RWPE2 (cell line): ENCODE results near the gene SRSF3.

Experiments
- ATAC-seq: fragments of 200-7000 bp; cut with Tn5 transposase; 3 replicates; pipeline ENCODE4 v1.9.1; 2021; ENCODE audit warnings: low read depth
- DNase-seq: peaks from one replicate; pipeline ENCODE4 v3.0.0-alpha.2; 2020; ENCODE audit warnings: low spot score
- H3K27ac ChIP-seq: fragments of 450-650 bp; 2 replicates; pipeline ENCODE4 v1.5.1; 2017; ENCODE audit warnings: mild to moderate bottlenecking; ENCODE audit not compliant: poor library complexity, severe bottlenecking
- H3K27me3 ChIP-seq: fragments of 250-450 bp; sonication (Bioruptor Pico); 2 replicates; pipeline ENCODE4 v1.5.1; 2021; ENCODE audit warnings: mild to moderate bottlenecking, moderate library complexity; ENCODE audit not compliant: insufficient read depth, poor library complexity, severe bottlenecking
- H3K36me3 ChIP-seq: fragments of 250-450 bp; sonication (Bioruptor Pico); 2 replicates; pipeline ENCODE4 v1.5.1; 2020; ENCODE audit warnings: low read depth, mild to moderate bottlenecking, moderate library complexity
- H3K4me1 ChIP-seq: fragments of 250-450 bp; sonication (Bioruptor Pico); 2 replicates; pipeline ENCODE4 v1.5.1; 2021; ENCODE audit warnings: mild to moderate bottlenecking, moderate library complexity; ENCODE audit not compliant: insufficient read depth, poor library complexity, severe bottlenecking
- H3K4me3 ChIP-seq: fragments of 250-450 bp; sonication (Bioruptor Pico); 2 replicates; pipeline ENCODE4 v1.5.1; 2021; ENCODE audit warnings: mild to moderate bottlenecking, moderate library complexity; ENCODE audit not compliant: severe bottlenecking
- H3K9me3 ChIP-seq: fragments of 250-450 bp; sonication (Bioruptor Pico); 2 replicates; pipeline ENCODE4 v1.5.1; 2021; ENCODE audit warnings: mild to moderate bottlenecking, moderate library complexity; ENCODE audit not compliant: severe bottlenecking
- TF ChIP-seq, protein P1 (sequence below): fragments of 450-650 bp; IDR thresholded peaks from one replicate; pipeline ENCODE4 v1.5.1; 2017; ENCODE audit warnings: mild to moderate bottlenecking, moderate library complexity; ENCODE audit not compliant: poor library complexity, severe bottlenecking

Gene SRSF3

DNA sequence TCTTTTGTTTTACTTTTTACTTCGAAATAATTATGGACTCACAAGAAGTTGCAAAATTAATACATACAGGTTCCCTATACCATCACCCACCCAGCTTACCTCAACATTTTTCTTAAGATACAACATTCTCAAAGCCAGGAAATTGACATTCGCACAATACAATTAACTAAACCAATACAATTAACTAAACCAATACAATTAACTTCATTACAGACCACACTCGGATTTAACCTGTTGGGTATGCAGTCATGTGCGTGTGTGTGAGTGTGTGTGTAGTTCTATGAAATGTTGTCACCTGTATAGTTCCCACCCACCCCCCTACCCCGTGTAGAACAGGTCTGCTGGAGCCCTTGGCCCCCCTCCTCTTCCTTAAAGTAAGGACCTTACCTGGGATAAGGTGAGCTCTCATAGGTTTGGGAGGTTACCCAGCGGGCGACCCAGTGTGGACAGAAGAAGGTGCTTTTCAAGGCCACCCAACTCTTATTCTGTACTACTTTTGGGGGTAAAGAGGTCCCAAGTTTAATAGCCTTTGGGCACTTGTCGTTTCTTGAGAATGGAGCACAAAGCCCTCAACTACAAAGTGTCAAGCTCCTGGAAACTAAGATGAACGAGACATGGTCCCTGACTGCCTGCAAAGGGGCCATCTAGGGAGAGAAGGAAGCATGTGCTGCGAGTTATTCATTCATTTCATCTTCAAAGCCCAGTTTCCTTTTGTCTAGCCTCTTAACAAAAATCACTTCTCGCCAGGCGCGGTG is 46.3 kb upstream of the SRSF3 start:
- no peaks in the 10 kb centered on the region for H3K9me3 ChIP-seq
- peaks cover 8% of the 10 kb centered on the region for H3K4me1 ChIP-seq
- peaks cover 5% of the 10 kb centered on the region; the same call in 1 of the 2 replicates for H3K36me3 ChIP-seq
- ATAC-seq = no peak
- TF ChIP-seq, protein P1, sequence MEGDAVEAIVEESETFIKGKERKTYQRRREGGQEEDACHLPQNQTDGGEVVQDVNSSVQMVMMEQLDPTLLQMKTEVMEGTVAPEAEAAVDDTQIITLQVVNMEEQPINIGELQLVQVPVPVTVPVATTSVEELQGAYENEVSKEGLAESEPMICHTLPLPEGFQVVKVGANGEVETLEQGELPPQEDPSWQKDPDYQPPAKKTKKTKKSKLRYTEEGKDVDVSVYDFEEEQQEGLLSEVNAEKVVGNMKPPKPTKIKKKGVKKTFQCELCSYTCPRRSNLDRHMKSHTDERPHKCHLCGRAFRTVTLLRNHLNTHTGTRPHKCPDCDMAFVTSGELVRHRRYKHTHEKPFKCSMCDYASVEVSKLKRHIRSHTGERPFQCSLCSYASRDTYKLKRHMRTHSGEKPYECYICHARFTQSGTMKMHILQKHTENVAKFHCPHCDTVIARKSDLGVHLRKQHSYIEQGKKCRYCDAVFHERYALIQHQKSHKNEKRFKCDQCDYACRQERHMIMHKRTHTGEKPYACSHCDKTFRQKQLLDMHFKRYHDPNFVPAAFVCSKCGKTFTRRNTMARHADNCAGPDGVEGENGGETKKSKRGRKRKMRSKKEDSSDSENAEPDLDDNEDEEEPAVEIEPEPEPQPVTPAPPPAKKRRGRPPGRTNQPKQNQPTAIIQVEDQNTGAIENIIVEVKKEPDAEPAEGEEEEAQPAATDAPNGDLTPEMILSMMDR = no peak
- H3K27me3 ChIP-seq = no peaks in the 10 kb centered on the region
- H3K4me3 ChIP-seq = peak overlapping the region; percentile 65
- H3K27ac ChIP-seq = peak overlapping the region; percentile 62
- no peak for DNase-seq

DNA sequence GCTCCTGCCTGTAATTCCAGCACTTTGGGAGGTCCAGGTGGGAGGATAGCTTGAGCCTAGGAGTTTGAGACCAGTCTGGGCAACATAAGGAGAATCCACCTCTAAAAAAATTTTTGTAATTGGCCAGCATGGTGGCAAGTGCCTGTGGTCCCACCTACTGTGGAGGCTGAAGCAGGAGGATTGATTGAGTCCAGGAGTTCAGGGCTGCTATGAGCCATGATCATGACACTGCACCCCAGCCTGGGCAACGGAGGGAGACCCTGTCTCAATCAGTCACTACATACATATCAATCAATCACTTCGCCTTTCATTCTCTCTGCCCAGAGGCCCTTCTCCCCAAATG is 45.8 kb upstream of the SRSF3 start:
- H3K9me3 ChIP-seq = no peaks in the 10 kb centered on the region
- peaks cover 5% of the 10 kb centered on the region; the same call in 1 of the 2 replicates for H3K36me3 ChIP-seq
- no peaks in the 10 kb centered on the region for H3K27me3 ChIP-seq
- ATAC-seq (no peak), DNase-seq (no peak)
- TF ChIP-seq, protein P1 = no peak
- H3K4me1 ChIP-seq = peaks cover 8% of the 10 kb centered on the region
- H3K27ac ChIP-seq = no peak overlapping the region
- no peak overlapping the region for H3K4me3 ChIP-seq

DNA sequence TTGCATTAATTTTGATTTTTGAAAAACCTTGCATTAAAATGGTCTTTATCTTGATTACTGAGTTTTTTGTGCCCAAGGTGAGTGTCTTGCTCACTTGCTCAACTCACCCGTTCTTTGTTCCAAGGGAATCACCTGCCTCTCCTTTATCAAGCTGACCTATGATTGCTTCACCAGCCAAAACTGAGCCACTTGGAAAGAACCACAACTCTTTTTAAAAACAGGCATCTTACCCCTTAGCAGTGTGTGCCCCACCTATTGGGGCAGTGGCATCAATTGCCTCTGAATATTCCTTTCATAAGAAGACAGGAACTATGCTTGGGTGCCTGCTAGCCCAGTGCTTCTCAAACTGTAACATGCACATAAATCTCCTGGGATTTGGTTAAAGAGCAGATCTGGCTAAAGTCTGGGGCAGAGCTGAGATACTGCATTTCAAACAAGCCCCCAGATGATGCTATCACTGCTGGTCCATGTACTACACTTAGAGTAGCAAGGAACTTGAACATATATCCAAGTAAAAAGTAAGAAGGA is 43.6 kb upstream of the SRSF3 start:
- Histone ChIP-seq H3K9me3 (no peaks in the 10 kb centered on the region), H3K4me3 (no peak overlapping the region), H3K36me3 (no peaks in the 10 kb centered on the region), H3K27ac (no peak overlapping the region), H3K27me3 (no peaks in the 10 kb centered on the region), H3K4me1 (peaks cover 5% of the 10 kb centered on the region)
- ATAC-seq (no peak), DNase-seq (no peak)
- TF ChIP-seq, protein P1 = no peak

DNA sequence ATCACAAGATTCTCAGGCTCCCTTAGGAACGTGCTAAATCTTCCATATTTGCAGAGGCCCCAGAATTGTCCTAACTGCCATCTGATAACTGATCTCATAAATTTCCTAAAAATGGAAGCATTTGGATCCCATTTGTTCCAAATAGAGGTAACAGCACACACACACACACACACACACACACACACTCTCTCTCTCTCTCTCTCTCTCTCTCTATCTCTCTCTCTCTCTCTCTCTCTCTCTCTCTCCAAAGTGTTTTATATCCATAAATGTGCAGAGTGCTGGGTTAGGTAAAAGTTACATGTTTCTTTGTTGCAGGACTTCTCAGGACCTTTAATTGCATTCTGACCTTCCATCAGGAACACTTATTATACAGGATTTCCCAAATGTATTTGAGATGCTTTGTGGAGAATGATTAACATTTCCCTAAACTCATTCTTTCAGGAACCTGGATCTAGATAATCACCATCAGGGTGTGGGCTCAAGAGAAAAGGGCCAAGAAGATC is 38.4 kb upstream of the SRSF3 start:
- ATAC-seq (no peak), DNase-seq (no peak)
- TF ChIP-seq, protein P1 = no peak
- Histone ChIP-seq H3K27ac (no peak overlapping the region), H3K4me3 (no peak overlapping the region), H3K9me3 (no peaks in the 10 kb centered on the region), H3K4me1 (no peaks in the 10 kb centered on the region), H3K27me3 (no peaks in the 10 kb centered on the region), H3K36me3 (no peaks in the 10 kb centered on the region)

DNA sequence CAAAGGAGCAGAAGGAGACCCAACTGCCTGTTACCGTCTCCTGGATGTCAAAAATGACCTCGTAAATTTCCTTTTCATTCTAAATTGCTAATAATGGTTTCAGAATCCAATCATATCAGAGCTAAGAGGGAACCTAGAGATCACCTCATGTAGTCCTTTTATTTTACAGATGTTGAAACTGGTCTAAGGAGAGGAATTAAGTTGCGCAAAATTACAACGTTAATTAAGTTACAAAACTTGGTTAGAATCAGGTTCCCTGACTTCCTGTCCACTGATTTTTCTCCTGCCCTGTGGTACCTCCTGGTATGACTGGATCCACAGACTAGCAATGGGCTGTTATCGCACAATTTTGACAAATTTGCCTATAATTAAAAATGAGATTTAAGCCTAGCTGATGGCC is 37.9 kb upstream of the SRSF3 start:
- no peak overlapping the region for H3K27ac ChIP-seq
- H3K36me3 ChIP-seq = no peaks in the 10 kb centered on the region
- no peaks in the 10 kb centered on the region for H3K9me3 ChIP-seq
- TF ChIP-seq, protein P1 = no peak
- DNase-seq (no peak), ATAC-seq (no peak)
- no peaks in the 10 kb centered on the region for H3K4me1 ChIP-seq
- no peaks in the 10 kb centered on the region for H3K27me3 ChIP-seq
- no peak overlapping the region for H3K4me3 ChIP-seq
